ENCODE data around the gene PRKAA1.

Gene PRKAA1
- 37.0 to 149 (median 90.8) reads per million in 17 experiments for total RNA-seq

DNA sequence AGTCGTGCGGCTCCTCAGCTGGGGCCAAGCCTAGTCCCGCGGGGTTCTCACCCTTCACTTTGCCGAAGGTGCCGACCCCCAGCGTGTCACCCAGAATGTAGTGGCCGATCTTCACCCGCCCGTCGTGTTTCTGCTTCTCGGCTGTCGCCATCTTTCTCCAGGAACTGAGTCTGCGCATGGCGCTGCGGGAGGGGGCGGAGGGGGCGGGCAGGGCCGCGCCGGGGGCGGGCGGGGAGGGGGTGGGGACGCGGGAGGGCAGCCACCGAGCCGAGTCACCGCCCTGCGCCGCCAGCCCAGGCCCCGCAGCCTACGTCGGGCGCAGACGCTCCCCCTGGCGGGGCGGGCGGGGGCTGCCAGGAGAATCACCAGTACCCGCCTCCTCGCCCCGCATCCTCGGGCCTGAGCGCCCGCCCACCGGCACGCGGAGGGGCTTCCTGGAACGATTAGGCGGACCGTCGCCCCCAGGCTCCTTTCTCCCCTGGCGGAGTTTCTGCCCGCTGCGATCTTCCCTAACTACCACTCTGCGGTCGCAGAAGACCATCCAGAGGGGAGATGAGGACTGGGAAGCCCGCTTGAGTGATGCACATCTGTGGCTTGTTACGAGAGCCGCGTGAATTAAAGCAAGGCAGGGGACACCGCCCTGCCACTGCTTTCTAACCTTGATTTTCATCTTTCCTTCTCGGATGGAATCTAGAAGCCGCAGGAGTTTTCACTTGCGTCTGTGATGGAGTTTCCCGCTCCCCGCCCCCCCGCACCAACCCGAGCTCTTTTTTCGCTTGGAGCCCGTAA lies at the start of gene PRKAA1:
PRKAA1 (minus strand) TSS at position 363 of the 789 bp plus-strand sequence; CDS start at position 178, 185 bp downstream.
- peak; percentile 82 to 94 (median 90) for DNase-seq

DNA sequence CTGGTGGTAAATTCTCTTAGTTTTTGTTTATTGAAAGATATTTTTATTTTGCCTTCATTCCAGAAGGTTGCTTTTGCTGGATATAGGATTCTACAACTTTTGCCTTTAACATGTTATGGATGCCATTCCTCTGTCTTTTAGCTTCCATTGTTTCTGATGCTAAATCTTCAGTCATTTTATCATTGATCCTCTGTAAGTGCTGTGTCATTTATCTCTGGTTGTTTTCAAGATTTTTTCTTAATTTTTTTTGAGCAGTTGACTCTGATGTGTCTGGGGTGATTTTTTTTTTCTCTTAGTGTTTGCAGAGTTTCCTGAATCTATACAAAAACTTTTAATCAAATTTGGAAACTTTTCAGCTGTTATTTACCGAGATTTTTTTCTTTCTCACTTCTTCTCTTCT lies 49.4 kb upstream of the PRKAA1 start:
- DNase-seq = no peak

DNA sequence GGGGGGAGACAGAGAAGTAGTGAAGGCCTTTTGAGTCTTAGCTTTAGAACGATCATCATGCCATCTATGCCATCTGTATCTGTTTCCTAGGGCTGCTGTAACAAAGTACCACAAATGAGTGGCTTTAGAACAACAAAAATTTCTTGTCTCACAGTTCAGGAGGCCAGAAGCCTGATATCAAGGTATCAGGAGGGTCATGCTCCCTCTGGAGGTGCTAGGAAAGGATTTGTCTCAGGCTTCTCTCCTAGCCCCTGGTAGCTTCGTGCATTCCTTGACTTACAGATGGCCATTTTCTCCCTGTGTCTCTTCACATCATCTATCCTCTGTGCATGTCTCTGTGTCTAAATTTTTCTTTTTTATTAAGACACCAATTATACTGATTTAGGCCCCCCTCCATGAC lies 48.2 kb upstream of the PRKAA1 start:
- DNase-seq = no peak

DNA sequence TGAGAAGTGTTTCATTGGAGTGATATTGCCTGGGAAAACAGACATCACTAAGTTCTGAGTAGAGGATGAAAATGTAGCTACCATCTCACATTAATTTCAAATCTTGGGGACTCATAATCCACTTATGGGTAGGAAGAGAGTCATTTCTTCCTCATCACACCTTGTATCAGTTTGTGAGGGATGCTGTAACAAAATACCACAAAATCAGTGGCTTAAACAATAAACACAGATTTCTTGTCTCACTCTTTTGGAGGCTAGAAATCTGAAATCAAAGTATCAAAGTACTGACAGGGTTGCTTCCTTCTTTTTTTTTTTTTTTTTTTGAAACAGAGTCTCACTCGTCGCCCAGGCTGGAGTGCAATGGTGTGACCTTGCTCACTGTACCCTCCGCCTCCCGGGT lies 46.4 kb upstream of the PRKAA1 start:
- no peak for DNase-seq

DNA sequence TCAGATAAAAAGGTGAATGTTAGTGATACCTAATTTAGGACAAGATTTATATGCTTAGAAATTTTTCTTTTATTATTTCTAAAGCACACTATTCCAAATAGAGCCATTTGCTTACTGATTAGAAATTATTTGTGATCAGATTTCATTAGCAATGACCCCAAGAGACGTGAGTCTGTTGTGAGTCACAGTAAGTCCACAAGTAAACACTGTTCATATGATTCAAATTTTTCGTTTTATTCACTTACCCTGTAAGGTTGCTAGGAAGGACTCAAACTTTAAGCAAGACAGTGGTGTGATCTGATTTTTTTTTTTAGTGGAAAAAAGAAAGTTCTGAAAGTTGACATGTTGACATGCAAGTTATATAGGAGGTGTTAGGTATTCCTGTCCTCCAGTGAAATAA lies 44.2 kb upstream of the PRKAA1 start:
- DNase-seq = peak in 1 of 4 experiments; percentile 30

DNA sequence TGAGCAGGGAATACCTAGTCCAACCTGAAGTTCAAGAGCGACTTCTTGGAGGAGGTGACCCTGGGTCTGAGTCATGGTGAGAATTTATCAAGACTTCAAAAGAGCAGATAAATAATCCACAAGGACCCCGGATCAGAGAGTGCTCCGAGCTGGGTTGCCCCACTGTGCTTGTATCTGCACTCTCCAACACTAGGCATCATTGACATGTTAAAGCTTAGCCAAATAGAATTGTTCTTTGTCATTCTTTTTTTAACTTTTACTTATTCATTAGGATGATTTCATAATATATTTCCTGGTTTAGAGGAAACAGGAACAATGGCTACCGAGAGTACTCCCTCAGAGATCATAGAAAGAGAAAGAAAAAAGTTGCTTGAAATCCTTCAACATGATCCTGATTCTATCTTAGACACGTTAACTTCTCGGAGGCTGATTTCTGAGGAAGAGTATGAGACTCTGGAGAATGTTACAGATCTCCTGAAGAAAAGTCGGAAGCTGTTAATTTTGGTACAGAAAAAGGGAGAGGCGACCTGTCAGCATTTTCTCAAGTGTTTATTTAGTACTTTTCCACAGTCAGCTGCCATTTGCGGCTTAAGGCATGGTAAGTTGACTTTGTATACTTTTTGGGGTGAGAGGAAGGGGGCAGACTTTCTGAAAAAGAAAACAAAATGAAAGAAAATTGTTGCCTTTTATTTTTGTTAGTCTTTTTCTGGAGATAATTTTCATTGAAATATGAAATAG lies 43.1 kb upstream of the PRKAA1 start, which contains the start of gene CARD6:
CARD6 (plus strand) TSS at position 300 of the 738 bp plus-strand sequence; CDS start at position 316, 16 bp downstream.
- DNase-seq = peak; percentile 63 to 79 (median 72)

DNA sequence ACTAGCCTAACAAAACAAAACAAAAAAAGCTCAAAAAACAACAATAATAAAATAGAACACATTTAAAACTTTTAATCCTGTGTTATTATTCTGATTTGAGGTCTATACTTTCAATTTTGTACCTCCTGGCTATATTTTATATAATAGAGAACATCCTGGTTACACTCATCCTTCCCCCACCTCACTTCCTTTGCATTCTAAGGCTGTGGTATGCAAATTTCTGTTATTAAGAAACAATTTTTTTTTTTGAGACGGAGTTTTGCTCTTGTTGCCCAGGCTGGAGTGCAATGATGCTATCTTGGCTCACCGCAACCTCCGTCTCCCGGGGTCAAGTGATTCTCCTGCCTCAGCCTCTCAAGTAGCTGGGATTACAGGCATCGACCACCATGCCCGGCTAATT lies 39.9 kb upstream of the PRKAA1 start:
- no peak for DNase-seq

DNA sequence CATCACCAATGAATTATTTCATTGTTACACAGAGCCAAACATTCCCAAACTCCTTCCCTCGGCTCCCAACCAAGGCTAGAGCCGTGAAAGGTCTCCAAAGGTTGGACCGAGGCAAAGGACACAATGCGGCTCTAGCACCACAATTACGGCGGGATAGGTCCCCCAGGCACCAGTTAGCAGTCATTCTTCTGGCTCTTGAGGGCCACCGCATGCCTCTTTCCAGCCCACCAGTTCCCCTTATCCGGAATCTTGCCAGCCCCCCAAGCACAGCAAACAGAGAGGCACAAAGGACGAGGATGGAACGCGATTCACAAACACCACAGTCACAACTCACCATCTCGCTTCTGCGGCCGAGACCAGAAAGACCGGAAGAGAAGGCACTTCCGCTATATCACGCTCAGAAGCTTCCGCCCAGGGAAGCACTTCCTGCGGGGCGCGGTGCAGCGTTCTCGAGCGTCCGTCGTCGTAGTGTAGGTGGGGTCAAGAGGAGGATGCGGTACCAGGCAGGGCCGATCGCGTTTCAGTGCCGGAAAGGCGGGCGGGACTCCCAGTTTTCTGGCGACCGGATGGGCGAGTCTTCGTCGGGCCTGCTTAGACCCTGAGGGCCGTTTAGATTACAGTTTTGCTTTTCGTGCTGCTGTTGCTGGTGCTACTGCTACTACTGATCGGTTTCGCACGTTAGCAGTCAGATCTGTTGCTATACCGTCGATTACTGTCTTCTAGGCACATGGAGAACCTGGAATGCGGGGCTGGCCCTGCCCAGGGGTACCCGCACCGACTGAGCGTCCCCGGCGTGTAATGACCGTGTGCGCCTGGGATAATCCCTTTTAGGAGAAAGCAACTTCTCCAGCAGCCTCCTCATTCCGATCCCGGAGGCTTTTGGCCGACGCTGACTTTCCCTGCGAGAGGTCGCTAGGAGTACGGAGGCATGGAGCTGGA lies 36.9 kb upstream of the PRKAA1 start, which contains the start of gene RPL37:
RPL37 (minus strand) TSS at position 374 of the 939 bp plus-strand sequence; CDS start at position 337, 37 bp downstream.
- peak; percentile 95 to 98 (median 98) for DNase-seq

DNA sequence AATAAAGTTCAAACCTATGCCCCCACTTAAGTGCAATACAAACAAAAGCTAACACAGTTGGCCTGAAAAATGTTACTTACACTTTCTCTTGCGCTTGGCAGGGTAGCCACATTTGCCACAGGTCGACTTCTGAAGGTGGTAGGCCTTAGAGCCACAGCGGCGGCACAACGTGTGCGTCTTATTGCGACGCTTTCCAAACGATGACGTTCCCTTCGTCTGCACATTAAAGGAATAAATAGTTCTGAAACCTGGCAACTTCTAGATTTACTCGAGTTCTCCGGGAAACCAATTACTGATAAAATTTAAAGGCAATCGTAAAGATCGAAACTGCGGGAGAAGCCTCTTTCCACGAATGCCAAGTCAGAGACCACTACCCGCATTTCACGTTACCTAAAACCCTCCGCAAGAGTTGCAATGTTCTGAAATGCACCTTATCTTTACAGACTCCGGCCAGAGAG lies 36.2 kb upstream of the PRKAA1 start:
- peak; percentile 38 to 53 (median 47) for DNase-seq

DNA sequence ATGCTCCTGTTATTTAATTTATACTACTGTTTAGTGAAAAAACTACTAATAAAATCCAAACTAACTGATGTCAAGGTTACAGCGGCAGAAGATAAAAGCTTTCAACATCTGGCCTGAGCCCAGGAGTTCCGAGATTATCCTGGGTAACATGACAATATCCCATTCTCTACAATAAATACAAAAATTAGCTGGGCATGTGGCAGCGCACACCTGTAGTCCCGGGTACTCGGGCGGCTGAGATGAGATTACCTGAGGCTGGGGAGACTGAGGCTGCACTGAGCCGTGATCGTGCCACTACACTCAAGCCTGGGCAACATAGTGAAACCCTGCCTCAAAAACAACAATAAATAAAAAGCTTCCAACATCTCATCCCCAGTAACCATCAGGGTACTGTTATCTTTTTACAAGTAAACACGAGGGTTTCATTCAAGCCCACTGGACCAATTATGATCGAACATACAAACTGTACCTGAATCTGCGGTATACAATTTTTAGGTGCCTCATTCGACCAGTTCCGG lies 35.6 kb upstream of the PRKAA1 start:
- no peak for DNase-seq

DNA sequence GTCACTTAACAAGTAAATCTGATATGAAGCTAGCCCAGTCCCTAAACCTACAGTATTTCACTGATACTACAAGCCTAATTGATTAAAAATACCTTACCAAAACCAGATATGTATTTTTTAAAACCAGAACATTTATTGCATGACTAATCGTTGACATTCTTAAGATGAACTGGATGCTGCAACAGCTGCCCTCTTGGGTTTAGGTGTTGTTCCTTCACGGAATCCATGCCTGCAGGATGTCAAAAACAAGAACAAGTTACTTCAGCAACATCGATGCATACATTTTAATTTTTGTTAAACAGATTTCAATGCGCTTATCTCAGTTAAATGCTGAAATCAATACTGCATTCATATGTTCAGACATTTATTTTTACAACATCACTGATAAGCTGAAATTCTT lies 34.2 kb upstream of the PRKAA1 start:
- DNase-seq = no peak

DNA sequence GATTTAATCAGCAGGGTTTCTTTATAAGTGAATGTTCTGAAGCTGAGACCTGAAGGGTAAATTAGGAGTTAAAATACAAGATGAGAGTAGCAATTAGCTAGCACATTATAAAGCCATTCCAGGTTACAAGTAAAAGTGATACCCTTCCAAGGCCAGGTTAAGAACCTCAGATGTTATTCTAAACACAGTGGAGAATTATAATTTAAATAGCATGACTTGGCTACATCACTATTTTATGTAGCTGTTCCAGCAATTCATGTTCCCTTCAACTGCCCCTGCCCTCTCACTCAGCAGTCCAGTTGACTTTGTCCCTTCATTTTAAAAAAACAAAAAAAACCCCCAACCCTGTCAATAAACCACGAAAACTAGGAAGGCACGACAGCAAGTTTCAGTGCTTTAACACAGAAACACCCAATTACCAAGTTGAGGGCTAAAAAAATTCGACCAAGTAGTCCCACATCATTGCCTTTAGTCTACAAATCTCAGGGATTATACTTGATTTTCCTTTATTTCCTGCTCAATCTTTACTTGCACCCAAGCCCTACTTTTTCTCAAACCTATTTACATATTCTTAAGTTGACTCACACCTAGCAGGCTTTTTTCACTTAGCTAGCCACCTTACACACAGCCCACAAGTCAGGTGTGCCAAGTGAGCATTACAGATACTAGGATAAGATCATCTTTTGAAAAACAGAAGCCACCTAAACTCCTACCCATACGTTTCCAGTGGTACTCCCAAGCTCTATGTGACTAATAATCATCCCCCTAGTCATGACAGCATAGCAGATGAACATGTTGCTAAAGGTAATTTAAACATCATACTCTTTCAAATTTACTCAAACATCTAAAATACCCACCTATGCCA lies 33.4 kb upstream of the PRKAA1 start:
- no peak for DNase-seq

DNA sequence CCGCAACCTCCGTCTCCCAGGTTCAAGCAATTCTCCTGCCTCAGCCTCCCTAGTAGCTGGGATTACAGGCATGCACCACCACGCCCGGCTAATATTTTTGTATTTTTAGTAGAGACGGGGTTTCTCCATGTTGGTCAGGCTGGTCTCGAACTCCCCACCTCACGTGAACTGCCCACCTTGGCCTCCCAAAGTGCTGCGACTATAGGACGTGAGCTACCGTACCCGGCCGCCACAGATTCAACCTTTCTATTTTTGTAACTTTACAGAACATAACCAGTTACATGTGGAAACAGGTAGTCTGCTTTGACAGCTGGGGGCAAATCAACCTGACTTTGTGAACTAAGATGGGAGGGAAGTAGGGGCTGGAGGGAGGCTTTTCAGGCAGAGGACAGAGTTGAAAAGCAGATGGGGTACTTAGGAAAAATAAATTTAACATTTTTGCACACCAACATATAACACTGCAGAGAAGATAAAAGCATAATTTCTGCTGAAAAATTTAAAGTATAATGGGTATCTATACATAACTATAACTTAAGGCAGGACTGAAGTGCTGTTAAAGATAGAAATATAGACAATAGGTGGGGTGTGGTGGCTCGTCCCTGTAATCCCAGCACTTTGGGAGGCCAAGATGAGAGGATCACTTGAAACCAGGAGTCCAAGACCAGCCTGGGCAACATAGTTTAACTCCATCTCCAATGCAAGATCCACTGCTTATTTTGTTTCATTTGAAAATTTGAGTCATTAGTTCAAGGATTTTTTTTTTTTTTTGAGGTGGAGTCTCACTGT lies 31.8 kb upstream of the PRKAA1 start:
- no peak for DNase-seq

DNA sequence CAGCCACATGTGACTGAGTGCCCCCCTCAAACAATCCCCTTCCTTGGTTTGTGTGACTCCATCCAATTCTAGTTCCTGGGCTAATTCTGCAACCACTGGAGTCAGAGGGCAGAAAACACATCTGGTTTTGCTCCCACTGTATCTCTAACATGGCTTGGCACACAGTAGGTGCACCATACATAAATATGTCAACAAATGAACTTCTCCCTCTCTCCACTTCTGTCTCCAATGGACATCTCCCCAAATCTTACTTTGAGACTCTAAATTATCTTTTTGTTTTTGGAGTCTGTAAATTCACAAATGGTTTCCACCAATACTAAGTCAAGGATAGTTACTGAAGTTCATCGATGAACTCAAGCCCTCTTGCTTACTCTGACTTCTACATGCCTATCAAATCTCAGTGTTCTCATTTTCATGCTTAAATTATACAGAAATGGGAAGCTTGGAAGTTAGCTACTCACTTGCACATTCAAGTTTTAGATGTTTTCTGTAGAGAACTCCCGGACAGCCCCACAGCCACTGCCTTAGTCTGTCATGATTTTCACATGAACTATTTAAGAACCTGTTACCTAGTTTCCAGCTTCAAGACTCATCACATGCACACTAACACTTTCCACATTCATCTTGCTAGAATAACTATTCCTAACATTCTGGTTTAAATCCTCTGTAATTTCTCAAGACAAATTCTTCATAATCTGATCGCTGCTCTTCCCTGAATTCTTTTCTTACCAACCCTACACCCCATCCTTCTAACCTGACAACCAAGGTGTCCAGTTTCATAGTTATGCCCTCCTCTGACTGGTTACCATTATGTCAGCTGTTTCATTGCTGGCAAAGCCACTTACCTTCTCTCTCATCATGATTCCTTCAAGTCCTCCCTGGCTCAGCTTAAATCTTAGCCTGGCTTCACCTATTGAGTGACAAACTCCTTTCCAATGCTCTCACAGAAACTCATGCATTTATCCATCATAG lies 30.8 kb upstream of the PRKAA1 start:
- DNase-seq = no peak

DNA sequence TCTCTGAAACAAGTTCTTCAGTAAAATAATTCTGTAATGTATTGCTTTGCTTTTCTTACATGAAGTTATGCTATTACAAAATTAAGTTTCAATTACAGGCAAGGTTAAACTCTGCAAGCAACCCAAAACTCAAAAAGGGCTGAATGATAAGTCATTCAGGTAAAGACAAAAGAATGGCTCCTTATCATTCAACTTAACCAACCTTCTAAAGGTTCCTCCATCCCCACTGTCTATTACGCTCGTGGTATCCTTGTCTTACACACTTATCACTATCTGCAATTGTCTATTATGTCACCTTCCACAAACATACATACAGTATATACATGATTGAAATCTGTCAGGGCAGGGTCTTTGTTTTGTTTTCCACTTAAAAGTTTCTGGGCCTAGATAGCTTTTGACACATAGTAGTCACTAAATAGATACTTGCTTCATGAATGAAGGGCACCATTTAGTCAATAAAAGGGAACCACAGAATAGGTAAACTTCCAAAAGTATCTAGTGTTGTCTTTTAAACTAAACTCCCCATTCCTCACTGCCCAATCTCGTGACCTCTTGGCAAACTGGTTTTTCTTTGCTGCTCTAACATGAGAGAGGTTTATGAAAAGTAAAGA lies 30.0 kb upstream of the PRKAA1 start:
- no peak for DNase-seq

DNA sequence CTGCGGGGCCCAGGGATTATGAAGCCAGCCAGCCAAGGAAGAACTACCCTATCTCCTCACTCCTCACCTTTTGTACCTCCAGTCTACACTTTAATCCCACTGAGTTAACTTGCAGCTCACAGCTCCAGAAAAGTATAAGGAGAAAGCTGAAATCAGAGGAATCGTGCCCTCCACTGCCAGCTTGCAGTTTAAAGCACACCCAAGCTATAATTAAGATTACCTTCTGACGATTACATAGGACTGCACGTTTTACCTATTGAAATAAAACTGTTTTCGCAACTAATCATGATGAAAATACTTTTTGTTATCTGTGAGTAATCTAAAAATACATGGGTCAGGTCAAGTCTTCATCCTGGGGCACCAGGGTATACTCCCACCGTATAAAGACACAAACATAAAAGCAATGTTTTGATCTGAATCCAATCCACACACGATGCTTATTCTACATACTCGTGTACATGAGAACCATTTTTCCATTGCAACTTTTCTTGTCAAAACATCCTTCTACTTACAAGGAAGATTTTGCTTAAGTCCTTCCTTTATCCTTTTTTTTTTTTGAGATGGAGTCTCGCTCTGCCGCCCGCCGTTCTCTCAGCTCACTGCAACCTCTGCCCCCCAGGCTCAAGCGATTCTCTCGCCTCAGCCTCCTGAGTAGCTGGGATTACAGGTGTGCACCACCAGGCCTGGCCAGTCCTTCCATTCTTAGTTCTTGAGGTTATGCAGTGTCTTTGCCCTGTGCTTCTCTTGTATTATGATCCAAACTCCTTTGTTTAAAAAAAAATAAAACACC lies 29.2 kb upstream of the PRKAA1 start:
- DNase-seq = no peak

DNA sequence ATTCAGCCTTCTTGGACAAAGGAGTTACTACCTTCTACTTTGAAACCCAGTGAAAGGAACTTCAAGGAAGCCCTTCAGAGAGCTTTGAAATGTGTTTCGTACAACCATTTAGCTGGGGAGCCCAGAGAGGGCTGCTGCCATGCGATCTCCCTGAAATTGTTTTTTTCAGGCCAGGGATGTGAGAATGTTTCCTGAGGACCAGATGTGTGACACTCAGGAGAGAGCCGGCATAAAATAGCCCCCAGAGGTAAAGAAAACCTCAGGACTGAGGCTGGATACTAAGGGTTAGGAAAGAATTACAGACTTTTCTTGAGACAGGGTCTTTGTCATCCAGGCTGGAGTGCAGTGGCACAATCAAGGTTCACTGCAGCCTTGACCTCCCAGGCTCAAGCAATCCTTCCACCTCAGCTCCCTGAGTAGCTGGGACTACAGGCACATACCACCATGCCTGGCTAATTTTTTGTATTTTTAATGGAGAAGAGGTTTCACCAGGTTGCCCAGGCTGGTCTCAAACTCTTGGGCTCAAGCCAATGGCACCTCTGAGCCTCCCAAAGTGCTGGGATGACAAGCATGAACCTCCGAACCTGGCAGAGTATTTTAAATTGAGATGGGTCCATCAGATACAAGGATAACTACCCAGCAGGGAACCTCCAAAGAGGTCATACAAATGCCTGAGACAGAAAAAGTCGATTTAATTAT lies 28.5 kb upstream of the PRKAA1 start:
- no peak for DNase-seq

All from suppressor macrophage (primary cell).